HepG2 (cell line): ENCODE results near the gene UCP3. TPM values are rescaled to one million over a fixed set of nuclear protein-coding genes. Genes with fewer than 3 reads are reported as not detected.

Experiments
- KAT2B ChIP-seq: fragments of 150-350 bp; IDR thresholded peaks from 2 replicates; pipeline ENCODE4 v1.6.1; 2014; ENCODE audit warnings: low read depth, low read length, borderline replicate concordance
- MIXL1 ChIP-seq: IDR thresholded peaks from 2 replicates; pipeline ENCODE4 v1.6.1; 2016
- SMARCE1 ChIP-seq: fragments of 450-650 bp; IDR thresholded peaks from 2 replicates; pipeline ENCODE4 v1.6.1; 2017; ENCODE audit warnings: borderline replicate concordance
- TAF15 ChIP-seq: fragments of 200-400 bp; formaldehyde crosslinking; IDR thresholded peaks from one replicate; pipeline ENCODE4 v1.6.1; 2018; ENCODE audit warnings: mild to moderate bottlenecking, low read depth, low read length; ENCODE audit not compliant: poor library complexity, severe bottlenecking
- UBTF ChIP-seq: sonication (generic); formaldehyde crosslinking; IDR thresholded peaks from 2 replicates; pipeline ENCODE4 v1.4.0; 2020; ENCODE audit warnings: mild to moderate bottlenecking, missing genetic modification reagents
- ZBTB40 ChIP-seq, 2 experiments: fragments of 450-650 bp in 1 of 2; sonication (generic) in 1 of 2; formaldehyde crosslinking in 1 of 2; IDR thresholded peaks; 2 replicates each; pipeline versions ENCODE4 v1.6.1 to v1.8.0; 2016 to 2022; ENCODE audit warnings: antibody characterized with exemption in 1 of 2, mild to moderate bottlenecking in 1 of 2, missing genetic modification reagents in 1 of 2
- ZHX1 ChIP-seq: sonication (generic); formaldehyde crosslinking; IDR thresholded peaks from 2 replicates; pipeline ENCODE4 v1.8.1; 2022; ENCODE audit warnings: low read depth, mild to moderate bottlenecking, missing genetic modification reagents
- ZNF557 ChIP-seq: sonication (generic); formaldehyde crosslinking; IDR thresholded peaks from 2 replicates; pipeline ENCODE4 v1.4.0; 2020; ENCODE audit warnings: missing genetic modification reagents
- ZNF598 ChIP-seq: sonication (generic); formaldehyde crosslinking; IDR thresholded peaks from 2 replicates; pipeline ENCODE4 v1.5.1; 2020; ENCODE audit warnings: mild to moderate bottlenecking, missing genetic modification reagents, borderline replicate concordance
- polyA plus RNA-seq, 8 experiments: library from polyadenylated mRNA; depleted of rRNA in 3 of 8; stranded (reverse) in 7 of 8; unstranded in 1 of 8; fragments of >200 nt; fragmentation: Illumina TruSeq in 4 of 8; extraction: Trizol in 4 of 8; gene quantifications; 2 replicates each; pipeline versions ENCODE4 v1.2.1 to v1.2.3, GENCODE V29; 2011 to 2016; ENCODE audit warnings: low read depth in 4 of 8, missing spikeins in 1 of 8, mixed read lengths in 1 of 8; ENCODE audit not compliant: insufficient read depth in 1 of 8
- total RNA-seq, 5 experiments: library from RNA; depleted of rRNA; stranded (reverse); fragments of >200 nt; fragmentation: Illumina TruSeq; extraction: Trizol; gene quantifications; 2 replicates each; pipeline ENCODE4 v1.2.3, GENCODE V29; 2016; ENCODE audit warnings: low read depth in 1 of 5

The UCP3 gene
- total and polyA plus RNA-seq, 2 of the 13 experiments (the other 11 are each of a cell fraction or from before 2014, with no cell fraction given) = 0.37 TPM; not detected in 1

- TF ChIP-seq TAF15 = no peak
- TF ChIP-seq SMARCE1 = no peak
- TF ChIP-seq UBTF (CRISPR knock-in tag) = peak; percentile 96
- TF ChIP-seq KAT2B = no peak
- no peak for TF ChIP-seq ZNF598 (CRISPR knock-in tag)
- TF ChIP-seq ZNF557 (CRISPR knock-in tag) = no peak
- TF ChIP-seq ZHX1 (CRISPR knock-in tag) = no peak
- no peak for TF ChIP-seq ZBTB40 (IDR thresholded peaks at IDR 0.05)
- TF ChIP-seq ZBTB40 (CRISPR knock-in tag; IDR thresholded peaks at IDR 0.05) = peak; percentile 59; the same call in 1 of the 2 replicates
- no peak for TF ChIP-seq MIXL1 (CRISPR knock-in tag)
Observed at GRCh38 chr11:74018331-74019005, 9.6 kb upstream of the UCP3 start (continued).
